Endometrium (tissue), 2 donors: ENCODE measurements around the gene TRIM22.

Source experiments
- FAIRE-seq: peaks from 2 replicates; lab custom pipeline; 2012; peaks lifted over from hg19 to GRCh38; lab: Jason Lieb, UNC
- donor health status: control.
- donor health status: control.

The TRIM22 gene

DNA sequence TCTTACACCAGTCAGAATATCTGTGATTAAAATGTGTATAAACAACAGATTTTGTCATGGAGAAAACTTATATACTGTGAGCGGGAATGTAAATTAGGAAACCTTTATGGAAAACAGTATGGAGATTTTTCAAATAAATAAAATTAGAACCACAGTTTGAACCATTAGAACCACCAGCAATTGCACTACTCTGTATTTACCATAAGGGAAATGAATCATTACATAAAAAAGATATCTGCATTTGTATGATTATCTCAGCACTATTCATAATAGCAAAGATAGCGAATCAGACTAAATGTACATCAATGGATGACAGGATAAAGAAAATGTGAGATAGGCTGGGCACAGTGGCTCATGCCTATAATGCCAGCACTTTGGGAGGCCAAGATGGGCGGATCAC, 57.0 kb downstream of the TRIM22 start:
- no peak for FAIRE-seq

DNA sequence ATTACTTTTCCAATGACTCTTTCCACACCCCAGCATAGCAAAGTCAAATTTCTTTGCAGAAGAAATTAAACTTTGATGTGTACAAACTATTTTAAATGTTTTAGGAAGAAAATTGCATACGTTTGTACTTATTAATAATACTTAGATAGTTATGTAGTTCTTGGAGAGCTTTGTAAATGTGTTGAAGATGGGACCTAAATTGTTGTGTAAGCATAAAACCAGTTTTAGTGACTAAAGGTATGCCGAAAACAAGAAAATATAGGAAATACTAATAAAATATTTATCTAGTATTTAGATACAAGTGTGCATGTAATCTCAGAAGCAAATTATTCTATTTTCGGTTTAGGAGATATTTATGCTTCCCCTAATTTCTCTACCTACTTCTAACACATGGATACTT, 60.2 kb downstream of the TRIM22 start:
- FAIRE-seq, result no peak

DNA sequence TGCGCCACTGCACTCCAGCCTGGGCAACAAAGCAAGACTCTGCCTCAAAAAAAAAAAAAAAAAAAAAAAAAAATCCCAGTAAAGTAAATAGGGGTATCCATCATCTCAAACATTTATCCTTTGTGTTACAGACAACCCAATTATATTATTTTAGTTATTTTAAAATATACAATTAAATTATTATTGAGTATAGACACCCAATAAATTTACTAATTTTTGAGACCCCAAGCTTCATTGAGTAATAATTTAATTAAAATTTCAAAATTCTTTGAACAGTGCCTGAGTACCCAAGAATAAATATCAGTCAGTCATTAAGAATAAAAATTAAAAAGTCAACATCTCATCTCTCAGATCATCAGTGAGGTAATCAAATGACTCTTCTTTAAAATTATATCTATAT, 64.4 kb downstream of the TRIM22 start, which contains the start of gene OR52N4:
TSS of gene OR52N4 (plus strand) at position 301 of the 400 bp plus-strand sequence. CDS start 498 bp downstream, outside the sequence.
- FAIRE-seq, result no peak
